HK-2 (cell line): Measurements from ENCODE around the gene MCRIP2.
"Not testable (repeated sequence)": the region's sequence is repeated elsewhere in the genome, so short reads cannot be mapped to it uniquely, and the experiment has no call there.

Experiments
- DNase-seq: peaks from one replicate; pipeline ENCODE4 v3.0.0-alpha.2; 2018; ENCODE audit not compliant: unreplicated experiment

MCRIP2 gene

GRCh38 chr16:680967-681745, 39.5 kb downstream of the MCRIP2 start:
- DNase-seq: peak; percentile 45

GRCh38 chr16:681746-682427, 40.3 kb downstream of the MCRIP2 start:
- no peak for DNase-seq

DNA sequence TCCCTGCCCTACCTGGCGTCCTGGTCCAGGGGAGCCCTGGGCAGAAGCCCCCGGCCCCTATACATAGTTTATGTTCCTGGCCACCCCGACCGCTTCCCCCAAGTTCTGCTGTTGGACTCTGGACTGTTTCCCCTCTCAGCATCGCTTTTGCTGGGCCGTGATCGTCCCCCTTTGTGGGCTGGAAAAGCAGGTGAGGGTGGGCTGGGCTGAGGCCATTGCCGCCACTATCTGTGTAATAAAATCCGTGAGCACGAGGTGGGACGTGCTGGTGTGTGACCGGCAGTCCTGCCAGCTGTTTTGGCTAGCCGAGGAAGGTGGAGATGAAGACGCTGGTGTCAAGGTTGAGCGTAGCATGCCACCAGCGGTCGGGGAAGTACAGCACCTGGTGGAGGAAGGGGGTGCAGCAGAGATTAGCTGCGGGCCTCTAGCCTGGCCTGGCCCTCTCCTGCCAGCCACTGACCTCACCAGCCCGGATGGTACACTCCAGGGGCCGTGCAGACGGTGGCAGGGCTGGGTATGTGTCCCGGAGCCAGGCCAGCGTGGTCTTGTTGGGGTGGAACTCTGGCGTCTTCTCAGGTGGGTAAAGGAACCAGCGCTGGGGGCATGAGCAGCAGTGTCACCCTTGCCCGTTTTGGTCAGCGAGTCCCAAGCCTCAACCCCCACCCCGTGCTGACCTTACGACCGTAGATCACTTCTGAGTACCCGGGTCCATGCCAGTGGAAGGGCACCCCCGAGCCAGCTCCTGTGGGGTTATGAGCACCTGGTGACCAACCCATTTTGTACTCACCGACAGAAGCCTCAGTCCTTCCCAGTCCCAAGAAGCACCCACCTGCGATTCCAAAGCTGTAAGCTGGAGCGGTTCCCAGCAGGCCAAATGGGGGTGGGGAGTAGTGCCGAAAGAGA, 41.1 kb downstream of the MCRIP2 start:
- DNase-seq: no peak

DNA sequence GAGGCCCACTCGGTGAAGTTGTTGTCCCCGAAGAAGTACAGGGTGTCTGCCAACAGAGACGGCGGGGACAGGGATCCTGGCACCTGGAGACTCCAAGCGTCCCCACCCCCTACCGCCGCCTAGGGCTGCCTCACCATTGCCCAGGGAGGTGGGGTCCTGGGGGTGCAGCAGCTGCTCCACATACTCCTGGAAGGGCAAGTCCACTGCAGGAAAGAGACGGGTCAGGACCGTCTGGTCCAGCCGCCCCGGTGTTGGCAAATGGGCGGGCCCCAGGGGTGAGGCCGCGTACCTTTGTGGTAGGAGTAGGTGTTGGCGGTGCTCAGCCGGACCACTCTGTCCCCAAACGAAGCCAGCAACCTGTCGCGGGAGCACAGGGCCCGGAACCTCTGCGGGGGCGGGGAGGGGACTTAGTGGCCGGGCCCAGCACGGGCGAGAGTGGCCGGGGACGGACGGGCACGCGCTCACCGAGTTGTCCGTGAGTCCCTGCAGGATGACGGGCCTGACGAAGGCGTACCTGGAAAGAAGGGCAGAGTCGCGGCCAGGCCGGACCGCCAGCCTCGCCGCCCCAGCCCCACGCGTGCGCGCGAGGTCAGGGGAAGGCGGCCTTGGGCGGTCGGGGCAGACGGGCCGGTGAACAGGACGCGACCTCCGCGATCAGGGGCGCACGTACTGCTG, 41.9 kb downstream of the MCRIP2 start:
- no peak for DNase-seq

DNA sequence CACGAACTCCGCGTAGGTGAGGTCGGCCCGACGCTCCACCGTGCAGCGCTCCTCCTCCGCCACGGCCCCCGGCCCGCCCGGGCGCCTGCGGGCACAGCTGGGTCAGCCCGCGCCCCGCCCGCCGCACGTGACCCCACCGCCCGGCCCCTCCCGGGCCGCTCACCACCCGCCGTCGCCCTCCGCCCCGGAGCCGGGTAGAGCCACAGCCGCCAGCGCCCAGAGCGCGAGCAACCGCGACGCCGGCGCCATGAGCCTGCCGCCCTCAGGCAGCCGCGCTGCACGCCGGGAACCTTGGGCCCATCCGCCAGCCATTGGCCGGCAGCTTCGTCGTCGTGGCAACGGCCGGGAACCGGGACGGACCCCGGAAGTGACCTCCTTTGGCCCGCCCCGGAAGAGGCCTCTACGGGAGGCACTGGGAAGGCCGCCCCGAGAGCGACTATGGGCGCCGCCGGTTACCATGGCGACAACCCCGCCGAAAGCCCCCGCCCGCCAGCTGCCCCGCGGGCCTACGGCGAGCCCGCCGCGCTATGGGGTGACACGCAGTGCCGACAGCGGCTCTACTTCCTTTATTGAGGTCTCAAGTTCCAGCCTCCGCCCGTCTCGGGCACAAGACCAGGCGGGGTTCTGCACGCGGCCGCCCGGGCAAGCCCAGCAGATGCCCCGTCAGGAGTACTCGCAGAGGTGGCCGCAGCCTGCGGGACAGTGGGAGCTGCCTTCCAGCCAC, 42.6 kb downstream of the MCRIP2 start, which contains the start of gene JMJD8:
Gene JMJD8 (minus strand): TSS at position 264 of the 724 bp plus-strand sequence. CDS start 15 bp downstream, at position 249.
- DNase-seq: peak; percentile 89

- DNase-seq: no peak
Measured at GRCh38 chr16:684961-685696, 43.5 kb downstream of the MCRIP2 start.

DNA sequence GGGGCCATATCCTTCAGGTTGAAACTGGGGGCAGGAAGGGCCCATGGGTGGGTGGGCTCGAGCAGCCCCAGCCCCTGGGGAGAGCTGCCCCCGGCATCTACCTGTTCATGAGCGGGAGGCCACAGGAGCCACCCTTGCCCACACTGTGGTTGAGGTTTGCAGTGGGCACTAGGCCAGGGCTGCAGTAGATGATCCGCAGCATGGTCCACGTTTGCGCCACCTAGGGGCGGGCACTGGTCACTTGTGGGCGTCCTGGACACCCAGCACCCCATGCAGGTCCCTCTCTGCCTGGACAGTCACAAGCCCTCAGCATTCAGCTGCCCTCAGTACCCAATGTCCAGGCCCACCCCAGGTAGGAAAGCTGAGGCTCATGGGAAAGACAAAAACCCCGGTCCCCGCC, 44.3 kb downstream of the MCRIP2 start:
- DNase-seq: no peak

DNA sequence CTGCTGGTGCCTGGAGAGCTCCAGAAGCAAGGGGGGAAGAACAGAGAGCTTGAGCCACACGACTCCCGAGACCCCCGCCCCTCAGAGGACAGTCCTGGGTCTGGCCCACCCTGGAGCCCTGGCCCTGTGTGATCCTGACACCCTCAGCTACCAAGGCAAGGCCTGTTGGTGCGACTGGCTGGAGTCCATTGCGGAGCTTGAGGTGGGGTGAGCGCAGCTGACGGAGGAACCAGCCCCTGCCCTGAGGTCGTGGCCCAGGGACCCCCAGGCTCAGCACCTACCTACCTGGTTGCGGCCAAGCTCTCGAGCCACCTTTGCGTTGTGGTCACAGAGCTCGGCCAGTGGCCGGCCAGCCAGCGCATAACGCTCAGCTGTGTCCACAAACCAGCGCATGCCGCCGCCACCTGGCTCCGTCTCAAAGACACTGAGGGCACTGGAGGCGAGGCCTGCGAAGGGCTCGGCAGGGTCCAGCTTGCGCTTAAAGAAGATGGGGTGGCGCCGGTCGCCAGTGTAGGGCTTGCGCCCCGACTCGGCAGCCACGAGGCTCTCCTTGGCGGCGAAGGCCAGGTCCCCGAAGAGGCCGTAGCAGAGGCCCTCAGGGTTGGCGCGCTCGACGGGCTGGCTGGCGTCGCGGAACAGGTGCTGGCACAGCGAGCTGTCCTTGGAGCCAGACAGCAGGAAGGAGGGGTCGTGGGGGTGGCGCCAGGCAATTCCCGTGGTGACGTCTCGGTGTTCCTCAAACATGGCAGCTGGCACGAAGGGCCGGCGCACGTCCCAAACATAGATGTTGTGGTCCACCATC, 45.0 kb downstream of the MCRIP2 start:
- DNase-seq: no peak

- DNase-seq: no peak
Measured at GRCh38 chr16:687499-687898, 45.9 kb downstream of the MCRIP2 start.

DNA sequence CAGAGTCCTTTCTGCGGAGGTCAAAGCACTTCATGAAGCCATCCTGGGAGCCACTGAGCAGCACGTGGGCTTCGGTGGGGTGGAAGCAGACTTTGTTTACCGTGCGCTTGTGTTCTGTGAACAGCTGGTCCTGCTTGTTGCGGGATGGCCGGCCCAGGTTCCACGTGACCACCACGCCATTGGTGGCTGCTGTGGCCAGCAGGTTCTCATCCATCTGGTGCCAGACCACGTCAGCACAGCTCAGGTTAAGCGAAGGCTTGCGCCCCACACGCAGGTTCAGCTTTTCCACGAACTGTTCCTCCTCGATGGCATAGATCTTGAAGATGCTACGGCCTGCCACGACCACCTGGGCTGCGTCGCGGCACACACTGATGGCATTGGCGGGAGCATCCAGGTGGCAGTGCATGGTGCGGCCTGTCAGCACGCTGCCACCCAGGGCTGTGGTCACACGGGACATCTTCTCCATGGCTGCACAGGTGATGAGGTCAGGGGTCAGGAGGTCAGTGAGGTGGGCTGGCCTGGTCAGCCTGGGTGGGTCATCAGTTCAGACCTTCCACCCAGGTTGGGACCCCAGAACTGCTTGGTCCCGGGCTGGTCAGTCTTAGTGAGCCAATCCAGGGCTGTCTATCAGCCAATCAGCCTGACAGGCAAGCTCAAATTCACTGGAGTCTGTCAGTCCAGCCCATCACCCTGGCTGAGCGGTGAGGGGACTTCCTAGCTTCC, 47.7 kb downstream of the MCRIP2 start:
- no peak for DNase-seq

DNA sequence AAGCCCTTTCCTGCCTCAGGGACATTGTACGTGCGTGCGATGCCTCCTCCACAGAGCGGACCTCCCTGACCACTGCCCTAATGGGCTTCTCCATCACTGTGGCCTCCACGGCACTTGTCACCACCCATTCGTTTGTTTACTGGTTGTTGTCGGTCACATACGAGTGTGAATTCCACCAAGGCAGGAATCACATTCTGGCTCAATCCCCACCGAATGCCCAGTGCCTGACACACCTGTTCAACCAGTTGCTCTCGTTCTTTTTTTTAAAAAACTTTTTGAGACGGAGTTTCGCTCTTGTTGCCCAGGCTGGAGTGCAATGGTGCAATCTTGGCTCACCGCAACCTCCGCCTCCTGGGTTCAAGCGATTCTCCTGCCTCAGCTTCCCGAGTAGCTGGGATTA, 49.6 kb downstream of the MCRIP2 start:
- DNase-seq: not testable (repeated sequence)

GRCh38 chr16:692356-693108, 50.9 kb downstream of the MCRIP2 start:
- no peak for DNase-seq

GRCh38 chr16:693364-693763, 51.7 kb downstream of the MCRIP2 start:
- DNase-seq: no peak

DNA sequence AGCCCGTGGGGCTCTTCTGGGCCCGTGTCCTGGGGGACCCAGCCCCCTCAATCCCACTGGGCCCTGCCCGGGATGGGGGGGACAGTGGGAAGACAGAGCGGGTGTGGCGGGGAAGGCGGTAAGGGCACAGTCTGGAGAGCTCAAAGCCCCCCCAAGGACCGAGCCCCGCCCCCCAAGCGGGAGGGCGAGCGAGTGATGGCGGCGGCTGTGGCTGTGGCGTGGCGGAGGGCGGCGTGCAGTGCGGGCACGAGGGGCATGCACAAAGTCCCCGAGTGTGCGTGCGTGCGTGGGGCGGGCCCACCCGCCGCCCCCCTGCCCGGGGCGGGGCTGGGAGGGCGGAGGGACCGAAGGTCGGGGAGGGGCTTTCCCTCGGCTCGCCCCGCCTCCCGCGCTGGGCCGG, 52.1 kb downstream of the MCRIP2 start:
- DNase-seq: no peak

- DNase-seq: no peak
Measured at GRCh38 chr16:694187-694862, 52.7 kb downstream of the MCRIP2 start.

- DNase-seq: no peak
Measured at GRCh38 chr16:694863-695354, 53.3 kb downstream of the MCRIP2 start.
